Fibroblast of lung (primary cell): Measurements from ENCODE around the gene MCTP2. TPM values are rescaled to one million over a fixed set of nuclear protein-coding genes. Genes with fewer than 3 reads are reported as not detected.
A peak's percentile ranks its signal among the peaks of the same experiment; 100 is the strongest.

Experiments
- DNase-seq, 2 donors: peaks; one replicate each; pipeline versions ENCODE4 v3.0.0 to v3.0.0-alpha.2; 2010; ENCODE audit warnings: low read depth in 2 of 2
- H2AFZ ChIP-seq: 2 replicates; pipeline ENCODE4 v1.5.1; 2012; ENCODE audit warnings: low read length, control low read depth, inconsistent platforms
- H3K27ac ChIP-seq: 2 replicates; pipeline ENCODE4 v1.5.1; 2011; ENCODE audit warnings: low read length, control low read depth; ENCODE audit not compliant: insufficient read depth
- H3K27me3 ChIP-seq: 2 replicates; pipeline ENCODE4 v1.5.1; 2011; ENCODE audit warnings: mild to moderate bottlenecking, low read length; ENCODE audit not compliant: control insufficient read depth, insufficient read depth
- H3K36me3 ChIP-seq: 2 replicates; pipeline ENCODE4 v1.5.1; 2011; ENCODE audit warnings: low read length; ENCODE audit not compliant: control insufficient read depth, insufficient read depth
- H3K4me1 ChIP-seq: 2 replicates; pipeline ENCODE4 v1.5.1; 2011; ENCODE audit warnings: low read length; ENCODE audit not compliant: control insufficient read depth, insufficient read depth; ENCODE audit errors: extremely low read depth
- H3K4me2 ChIP-seq: 2 replicates; pipeline ENCODE4 v1.5.1; 2011; ENCODE audit warnings: low read length, control low read depth; ENCODE audit not compliant: insufficient read depth; ENCODE audit errors: extremely low read depth
- H3K4me3 ChIP-seq, 4 experiments: fragments of 200-600 bp in 1 of 4; sonication (generic) in 1 of 4; replicated peaks in 1 of 4; 2 replicates each; pipeline ENCODE4 v1.5.1; 2011 to 2016; ENCODE audit warnings: low read length in 4 of 4, low read depth in 3 of 4, mild to moderate bottlenecking in 3 of 4, control low read depth in 2 of 4, inconsistent platforms in 1 of 4, mixed read lengths in 1 of 4; ENCODE audit not compliant: insufficient read depth in 1 of 4; ENCODE audit errors: control extremely low read depth in 1 of 4
- H3K79me2 ChIP-seq: 2 replicates; pipeline ENCODE4 v1.5.1; 2012; ENCODE audit warnings: mild to moderate bottlenecking, low read length, inconsistent platforms; ENCODE audit not compliant: control insufficient read depth, insufficient read depth
- H3K9ac ChIP-seq: 2 replicates; pipeline ENCODE4 v1.5.1; 2011; ENCODE audit warnings: mild to moderate bottlenecking, low read length, control low read depth; ENCODE audit not compliant: insufficient read depth
- H3K9me3 ChIP-seq: 2 replicates; pipeline ENCODE4 v1.5.1; 2012; ENCODE audit warnings: low read depth, low read length; ENCODE audit not compliant: control insufficient read depth, insufficient read depth
- H4K20me1 ChIP-seq: 2 replicates; pipeline ENCODE4 v1.5.1; 2011; ENCODE audit warnings: low read length; ENCODE audit not compliant: control insufficient read depth, insufficient read depth; ENCODE audit errors: extremely low read depth
- CTCF ChIP-seq, 2 donors: IDR thresholded peaks in 1 of 2; conservative IDR thresholded peaks in 1 of 2; 1 replicate in 1 of 2; 2 replicates in 1 of 2; pipeline ENCODE4 v1.5.1; 2011 to 2012; ENCODE audit warnings: low read length in 2 of 2, control low read depth in 1 of 2, inconsistent platforms in 1 of 2, low read depth in 1 of 2, mild to moderate bottlenecking in 1 of 2
- EZH2 ChIP-seq: IDR thresholded peaks from 2 replicates; pipeline ENCODE4 v1.5.1; 2012; ENCODE audit warnings: low read length, control low read depth, mild to moderate bottlenecking; ENCODE audit errors: missing control alignments
- polyA plus RNA-seq, 2 donors: library from polyadenylated mRNA; depleted of rRNA in 1 of 2; stranded (reverse) in 1 of 2; unstranded in 1 of 2; fragments of >200 nt; gene quantifications; 2 replicates each; pipeline ENCODE4 v1.2.1, GENCODE V29; 2011 to 2012; ENCODE audit warnings: missing spikeins in 1 of 2
- total RNA-seq: library from RNA; depleted of rRNA; stranded (reverse); fragments of >200 nt; gene quantifications from 2 replicates; pipeline ENCODE4 v1.2.1, GENCODE V29; 2014

Gene MCTP2
- total and polyA plus RNA-seq, 2 donors (not counting 1 experiment from before 2014, with no cell fraction given): 3.6 to 14.5 TPM

- Histone ChIP-seq H3K4me2 (no peak overlapping the region), H3K9ac (no peak overlapping the region), H4K20me1 (no peaks in the 10 kb centered on the region), H2AFZ (no peak overlapping the region), H3K4me1 (no peaks in the 10 kb centered on the region), H3K9me3 (no peaks in the 10 kb centered on the region), H3K36me3 (no peaks in the 10 kb centered on the region), H3K27me3 (no peaks in the 10 kb centered on the region), H3K4me3 (no peak overlapping the region), H3K27ac (no peak overlapping the region), H3K79me2 (no peaks in the 10 kb centered on the region)
- DNase-seq: no peak
- no peak for TF ChIP-seq EZH2
- no peak for TF ChIP-seq CTCF (conservative IDR thresholded peaks at IDR 0.05 in 1 of 2, IDR thresholded peaks at IDR 0.05 in 1 of 2; ENCODE audit: low read depth in 1 of 2, low read length in 2 of 2)
These were observed 28.1 kb upstream of the MCTP2 start for GRCh38 chr15:94203306-94203705.

GRCh38 chr15:94205366-94205765, 26.0 kb upstream of the MCTP2 start:
- H3K4me3 ChIP-seq: no peak overlapping the region
- TF ChIP-seq EZH2 (no peak), CTCF (conservative IDR thresholded peaks at IDR 0.05 in 1 of 2, IDR thresholded peaks at IDR 0.05 in 1 of 2; ENCODE audit: low read depth in 1 of 2, low read length in 2 of 2) (no peak)
- no peaks in the 10 kb centered on the region for H3K27me3 ChIP-seq
- no peaks in the 10 kb centered on the region for H3K36me3 ChIP-seq
- H4K20me1 ChIP-seq: no peaks in the 10 kb centered on the region
- H2AFZ ChIP-seq: no peak overlapping the region
- no peaks in the 10 kb centered on the region for H3K79me2 ChIP-seq
- no peak overlapping the region for H3K4me2 ChIP-seq
- H3K9me3 ChIP-seq: no peaks in the 10 kb centered on the region
- H3K4me1 ChIP-seq: no peaks in the 10 kb centered on the region
- no peak overlapping the region for H3K9ac ChIP-seq
- no peak overlapping the region for H3K27ac ChIP-seq
- DNase-seq: peak in 1 of 2 donors; percentile 17

GRCh38 chr15:94206463-94207167, 24.7 kb upstream of the MCTP2 start:
- Histone ChIP-seq H3K4me2 (no peak overlapping the region), H3K36me3 (no peaks in the 10 kb centered on the region), H3K9me3 (no peaks in the 10 kb centered on the region), H3K27ac (no peak overlapping the region), H4K20me1 (no peaks in the 10 kb centered on the region), H3K27me3 (no peaks in the 10 kb centered on the region), H3K4me1 (no peaks in the 10 kb centered on the region), H2AFZ (no peak overlapping the region), H3K9ac (no peak overlapping the region), H3K79me2 (no peaks in the 10 kb centered on the region), H3K4me3 (no peak overlapping the region)
- TF ChIP-seq CTCF (conservative IDR thresholded peaks at IDR 0.05 in 1 of 2, IDR thresholded peaks at IDR 0.05 in 1 of 2; ENCODE audit: low read depth in 1 of 2, low read length in 2 of 2): no peak
- TF ChIP-seq EZH2: no peak
- DNase-seq: peak; percentile 8 to 68
